ENCODE results near the gene IKZF2. TPM values are rescaled to one million over a fixed set of nuclear protein-coding genes. Genes with fewer than 3 reads are reported as not detected.

IKZF2 gene
- total and polyA plus RNA-seq, 10 of the 15 experiments (the other 5 are each of a cell fraction or from before 2014, with no cell fraction given) = 15.2 to 266 (median 87.2) TPM

DNA sequence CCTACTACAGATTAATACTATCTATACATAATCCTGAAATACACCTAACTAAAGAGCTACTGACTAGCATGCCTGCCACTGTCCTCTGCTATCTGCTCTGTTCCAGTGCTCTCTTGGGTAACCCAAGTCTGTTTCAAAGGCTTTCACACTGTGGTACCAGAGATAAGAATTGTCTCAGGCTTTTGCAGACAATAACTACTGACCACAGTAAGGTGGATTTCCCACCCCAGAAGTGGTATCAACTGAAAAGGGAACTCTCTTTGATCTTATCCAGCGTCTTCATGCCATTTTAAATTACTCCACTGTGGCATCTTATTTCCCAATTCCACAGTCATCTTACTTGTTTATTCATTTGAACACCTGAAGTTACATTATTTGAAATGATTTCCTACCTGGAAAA is 190.2 kb downstream of the IKZF2 start:
- no peak overlapping the region for H3K9ac ChIP-seq (ENCODE audit: control insufficient read depth, insufficient read depth, low read length)
- no peaks in the 10 kb centered on the region for H3K79me2 ChIP-seq (ENCODE audit: control insufficient read depth, insufficient read depth, low read length)
- in situ Hi-C loops (cut with MboI) (no loop called here), intact Hi-C loops (cut with micrococcal nuclease; ENCODE audit: unreplicated experiment) (no loop called here)
- H3K36me3 ChIP-seq (ENCODE audit: control insufficient read depth in 2 of 2, insufficient read depth in 2 of 2, low read length in 1 of 2) = peaks cover 0 to 19% of the 10 kb centered on the region in 2 experiments; a peak in 1 of 4 replicates
- no peaks in the 10 kb centered on the region for H3K4me1 ChIP-seq (ENCODE audit: control insufficient read depth, insufficient read depth, low read length)
- 95% methylated on average over 1 of the region's 1 CpG for WGBS (ENCODE audit: insufficient coverage, insufficient replicate concordance, low lambda C conversion rate, missing lambda C conversion rate)
- no peak overlapping the region for H3K27ac ChIP-seq (ENCODE audit: control insufficient read depth, insufficient read depth)
- DNase-seq (ENCODE audit: low read depth, low spot score) = no peak
- H3K4me2 ChIP-seq (ENCODE audit: control insufficient read depth, insufficient read depth) = no peak overlapping the region
- no peaks in the 10 kb centered on the region for H3K9me3 ChIP-seq (replicated peaks; ENCODE audit: control insufficient read depth, insufficient read depth, low read length)
- no peaks in the 10 kb centered on the region for H3K27me3 ChIP-seq (replicated peaks in 1 of 2; ENCODE audit: control insufficient read depth in 2 of 2, insufficient read depth in 2 of 2, low read length in 1 of 2)
- ChIA-PET SMC1A (ENCODE audit: uncharacterized antibody, unreplicated experiment) (interaction anchor here (1.0 to 1.7 kb wide), 2 partner anchors 13 to 16 kb away, joined by 4 read pairs; no protein-coding TSS in a partner anchor), CTCF (interaction anchor here (0.5 to 1.4 kb wide), 3 partner anchors 9 to 153 kb away, joined by 3 to 4 read pairs (median 3); no protein-coding TSS in a partner anchor), RAD21 (ENCODE audit: unreplicated experiment) (interaction anchor here (0.6 kb wide), 1 partner anchor 122 kb away, joined by 3 read pairs; no protein-coding TSS in a partner anchor), POLR2A (no interaction called here)
- ATAC-seq = peak; percentile 75
- BruUV-seq (replicated peaks) = no TSS peak
- FAIRE-seq = no peak
- no peak for TF ChIP-seq YBX1 (IDR thresholded peaks at IDR 0.05)
- TF ChIP-seq, protein P1, sequence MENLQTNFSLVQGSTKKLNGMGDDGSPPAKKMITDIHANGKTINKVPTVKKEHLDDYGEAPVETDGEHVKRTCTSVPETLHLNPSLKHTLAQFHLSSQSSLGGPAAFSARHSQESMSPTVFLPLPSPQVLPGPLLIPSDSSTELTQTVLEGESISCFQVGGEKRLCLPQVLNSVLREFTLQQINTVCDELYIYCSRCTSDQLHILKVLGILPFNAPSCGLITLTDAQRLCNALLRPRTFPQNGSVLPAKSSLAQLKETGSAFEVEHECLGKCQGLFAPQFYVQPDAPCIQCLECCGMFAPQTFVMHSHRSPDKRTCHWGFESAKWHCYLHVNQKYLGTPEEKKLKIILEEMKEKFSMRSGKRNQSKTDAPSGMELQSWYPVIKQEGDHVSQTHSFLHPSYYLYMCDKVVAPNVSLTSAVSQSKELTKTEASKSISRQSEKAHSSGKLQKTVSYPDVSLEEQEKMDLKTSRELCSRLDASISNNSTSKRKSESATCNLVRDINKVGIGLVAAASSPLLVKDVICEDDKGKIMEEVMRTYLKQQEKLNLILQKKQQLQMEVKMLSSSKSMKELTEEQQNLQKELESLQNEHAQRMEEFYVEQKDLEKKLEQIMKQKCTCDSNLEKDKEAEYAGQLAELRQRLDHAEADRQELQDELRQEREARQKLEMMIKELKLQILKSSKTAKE (IDR thresholded peaks at IDR 0.05; ENCODE audit: low read depth, poor library complexity, severe bottlenecking) = no peak
- TF ChIP-seq, protein P2, sequence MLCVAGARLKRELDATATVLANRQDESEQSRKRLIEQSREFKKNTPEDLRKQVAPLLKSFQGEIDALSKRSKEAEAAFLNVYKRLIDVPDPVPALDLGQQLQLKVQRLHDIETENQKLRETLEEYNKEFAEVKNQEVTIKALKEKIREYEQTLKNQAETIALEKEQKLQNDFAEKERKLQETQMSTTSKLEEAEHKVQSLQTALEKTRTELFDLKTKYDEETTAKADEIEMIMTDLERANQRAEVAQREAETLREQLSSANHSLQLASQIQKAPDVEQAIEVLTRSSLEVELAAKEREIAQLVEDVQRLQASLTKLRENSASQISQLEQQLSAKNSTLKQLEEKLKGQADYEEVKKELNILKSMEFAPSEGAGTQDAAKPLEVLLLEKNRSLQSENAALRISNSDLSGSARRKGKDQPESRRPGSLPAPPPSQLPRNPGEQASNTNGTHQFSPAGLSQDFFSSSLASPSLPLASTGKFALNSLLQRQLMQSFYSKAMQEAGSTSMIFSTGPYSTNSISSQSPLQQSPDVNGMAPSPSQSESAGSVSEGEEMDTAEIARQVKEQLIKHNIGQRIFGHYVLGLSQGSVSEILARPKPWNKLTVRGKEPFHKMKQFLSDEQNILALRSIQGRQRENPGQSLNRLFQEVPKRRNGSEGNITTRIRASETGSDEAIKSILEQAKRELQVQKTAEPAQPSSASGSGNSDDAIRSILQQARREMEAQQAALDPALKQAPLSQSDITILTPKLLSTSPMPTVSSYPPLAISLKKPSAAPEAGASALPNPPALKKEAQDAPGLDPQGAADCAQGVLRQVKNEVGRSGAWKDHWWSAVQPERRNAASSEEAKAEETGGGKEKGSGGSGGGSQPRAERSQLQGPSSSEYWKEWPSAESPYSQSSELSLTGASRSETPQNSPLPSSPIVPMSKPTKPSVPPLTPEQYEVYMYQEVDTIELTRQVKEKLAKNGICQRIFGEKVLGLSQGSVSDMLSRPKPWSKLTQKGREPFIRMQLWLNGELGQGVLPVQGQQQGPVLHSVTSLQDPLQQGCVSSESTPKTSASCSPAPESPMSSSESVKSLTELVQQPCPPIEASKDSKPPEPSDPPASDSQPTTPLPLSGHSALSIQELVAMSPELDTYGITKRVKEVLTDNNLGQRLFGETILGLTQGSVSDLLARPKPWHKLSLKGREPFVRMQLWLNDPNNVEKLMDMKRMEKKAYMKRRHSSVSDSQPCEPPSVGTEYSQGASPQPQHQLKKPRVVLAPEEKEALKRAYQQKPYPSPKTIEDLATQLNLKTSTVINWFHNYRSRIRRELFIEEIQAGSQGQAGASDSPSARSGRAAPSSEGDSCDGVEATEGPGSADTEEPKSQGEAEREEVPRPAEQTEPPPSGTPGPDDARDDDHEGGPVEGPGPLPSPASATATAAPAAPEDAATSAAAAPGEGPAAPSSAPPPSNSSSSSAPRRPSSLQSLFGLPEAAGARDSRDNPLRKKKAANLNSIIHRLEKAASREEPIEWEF (IDR thresholded peaks at IDR 0.05; ENCODE audit: insufficient replicate concordance, low read depth, low read length) = no peak
- TF ChIP-seq RFX5 (IDR thresholded peaks at IDR 0.05; ENCODE audit: low read depth, low read length) = no peak
- no peak for TF ChIP-seq ATF7 (IDR thresholded peaks at IDR 0.05; ENCODE audit: low read depth)
- TF ChIP-seq, protein P3, sequence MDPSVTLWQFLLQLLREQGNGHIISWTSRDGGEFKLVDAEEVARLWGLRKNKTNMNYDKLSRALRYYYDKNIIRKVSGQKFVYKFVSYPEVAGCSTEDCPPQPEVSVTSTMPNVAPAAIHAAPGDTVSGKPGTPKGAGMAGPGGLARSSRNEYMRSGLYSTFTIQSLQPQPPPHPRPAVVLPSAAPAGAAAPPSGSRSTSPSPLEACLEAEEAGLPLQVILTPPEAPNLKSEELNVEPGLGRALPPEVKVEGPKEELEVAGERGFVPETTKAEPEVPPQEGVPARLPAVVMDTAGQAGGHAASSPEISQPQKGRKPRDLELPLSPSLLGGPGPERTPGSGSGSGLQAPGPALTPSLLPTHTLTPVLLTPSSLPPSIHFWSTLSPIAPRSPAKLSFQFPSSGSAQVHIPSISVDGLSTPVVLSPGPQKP (IDR thresholded peaks at IDR 0.05; ENCODE audit: low read depth, low read length) = no peak
- TF ChIP-seq RUNX3 (IDR thresholded peaks at IDR 0.05; ENCODE audit: low read length) = peak; percentile 34; the same call in 1 of the 2 replicates
- TF ChIP-seq TCF7 (IDR thresholded peaks at IDR 0.05; ENCODE audit: borderline replicate concordance) = 0 out of 2 replicates have a peak, but pooled peaks have one; percentile 26
- TF ChIP-seq TARDBP (IDR thresholded peaks at IDR 0.05; ENCODE audit: borderline replicate concordance) = no peak
- no peak overlapping the region for H3K4me3 ChIP-seq
- no peaks in the 10 kb centered on the region for H4K20me1 ChIP-seq (ENCODE audit: control insufficient read depth, insufficient read depth)
- no peak overlapping the region for H2AFZ ChIP-seq (ENCODE audit: control insufficient read depth, low read depth, low read length)

Measured in GM12878 (cell line).